AG04450 (cell line): Measurements from ENCODE around the gene GDAP2. TPM values are rescaled to one million over a fixed set of nuclear protein-coding genes. Genes with fewer than 3 reads are reported as not detected.

Experiments
- CTCF ChIA-PET: fragments of 300-600, 350-600 bp; formaldehyde crosslinking; extraction: SDS; loops from one replicate; lab custom pipeline; 2022; ENCODE audit warnings: antibody characterized with exemption, inconsistent platforms; lab: Charles Lee
- POLR2A ChIA-PET: fragments of 350-600 bp; formaldehyde crosslinking; extraction: SDS; loops from one replicate; lab custom pipeline; 2021; ENCODE audit warnings: antibody characterized with exemption, inconsistent platforms; lab: Yijun Ruan, JAX
- DNase-seq: peaks from one replicate; pipeline ENCODE4 v3.0.0-alpha.2; 2011; ENCODE audit warnings: low read depth, low spot score
- H3K27ac ChIP-seq: one replicate; pipeline ENCODE4 v1.5.1; 2012; ENCODE audit warnings: low read depth, low read length, control low read depth
- H3K27me3 ChIP-seq: one replicate; pipeline ENCODE4 v1.6.0; 2012; ENCODE audit warnings: low read length; ENCODE audit not compliant: control insufficient read depth, insufficient read depth
- H3K4me3 ChIP-seq: 2 replicates; pipeline ENCODE4 v1.5.1; 2011; ENCODE audit warnings: mild to moderate bottlenecking, low read depth, low read length, control low read depth
- H3K9me3 ChIP-seq: 2 replicates; pipeline ENCODE4 v1.5.1; 2012; ENCODE audit warnings: low read length; ENCODE audit not compliant: control insufficient read depth, insufficient read depth
- CTCF ChIP-seq: IDR thresholded peaks from 2 replicates; pipeline ENCODE4 v1.5.1; 2011; ENCODE audit warnings: low read depth, low read length, control low read depth, inconsistent platforms
- polyA plus RNA-seq: library from polyadenylated mRNA; depleted of rRNA; stranded (reverse); fragments of >200 nt; gene quantifications from 2 replicates; pipeline ENCODE4 v1.2.3, GENCODE V29; 2011

Gene GDAP2
- polyA plus RNA-seq, 1 experiment, result 25.4 TPM

GRCh38 chr1:117967477-117967876, 38.1 kb upstream of the GDAP2 start:
- POLR2A ChIA-PET, result no interaction called here
- peak; percentile 46 for TF ChIP-seq CTCF
- CTCF ChIA-PET, result interaction anchor here (0.6 to 1.6 kb wide), 6 partner anchors 9 to 1040 kb away, joined by 3 to 5 read pairs (median 4); no protein-coding TSS in a partner anchor
- H3K4me3 ChIP-seq, result no peak overlapping the region
- H3K9me3 ChIP-seq, result no peaks in the 10 kb centered on the region
- DNase-seq, result peak; percentile 15
- H3K27ac ChIP-seq, result no peak overlapping the region
- H3K27me3 ChIP-seq, result no peaks in the 10 kb centered on the region

- no peaks in the 10 kb centered on the region for H3K27me3 ChIP-seq
- no peaks in the 10 kb centered on the region for H3K9me3 ChIP-seq
- H3K27ac ChIP-seq, result no peak overlapping the region
- ChIA-PET CTCF (no interaction called here), POLR2A (no interaction called here)
- H3K4me3 ChIP-seq, result no peak overlapping the region
- DNase-seq, result no peak
- TF ChIP-seq CTCF, result no peak
Observed at GRCh38 chr1:117964290-117965038, 35.0 kb upstream of the GDAP2 start.

DNA sequence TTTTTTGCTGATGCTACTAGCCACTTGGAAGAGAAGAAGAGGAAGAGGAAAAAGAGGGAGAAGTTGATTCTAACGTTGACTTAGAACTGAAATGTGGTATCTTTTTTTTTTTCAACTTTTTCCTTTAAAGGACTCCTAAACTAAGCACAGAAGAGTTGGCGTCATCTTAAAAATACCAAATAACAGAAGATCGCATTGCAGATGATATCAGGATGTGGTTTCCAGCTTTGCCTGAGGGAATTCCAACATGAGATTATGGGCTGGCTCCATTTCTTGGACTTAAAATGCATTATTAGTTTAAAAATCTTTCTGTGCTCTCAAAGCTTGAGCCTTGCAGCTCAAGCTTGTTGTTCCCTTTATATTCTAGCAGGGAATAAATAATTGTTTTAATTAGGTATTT, 29.9 kb upstream of the GDAP2 start:
- ChIA-PET CTCF (no interaction called here), POLR2A (no interaction called here)
- no peak for TF ChIP-seq CTCF
- Histone ChIP-seq H3K9me3 (no peaks in the 10 kb centered on the region), H3K27me3 (no peaks in the 10 kb centered on the region), H3K27ac (no peak overlapping the region), H3K4me3 (no peak overlapping the region)
- DNase-seq, result no peak

- TF ChIP-seq CTCF, result no peak
- no peak for DNase-seq
- H3K27ac ChIP-seq, result no peak overlapping the region
- H3K9me3 ChIP-seq, result no peaks in the 10 kb centered on the region
- H3K27me3 ChIP-seq, result no peaks in the 10 kb centered on the region
- ChIA-PET POLR2A (no interaction called here), CTCF (no interaction called here)
- no peak overlapping the region for H3K4me3 ChIP-seq
Observed at GRCh38 chr1:117952386-117952785, 23.0 kb upstream of the GDAP2 start.

- Histone ChIP-seq H3K4me3 (no peak overlapping the region), H3K27me3 (no peaks in the 10 kb centered on the region), H3K9me3 (no peaks in the 10 kb centered on the region), H3K27ac (no peak overlapping the region)
- ChIA-PET CTCF (interaction anchor here (0.6 to 0.7 kb wide), 2 partner anchors 14 to 65 kb away, joined by 3 read pairs; no protein-coding TSS in a partner anchor), POLR2A (no interaction called here)
- TF ChIP-seq CTCF, result no peak
- no peak for DNase-seq
Observed at GRCh38 chr1:117942293-117942692, 12.9 kb upstream of the GDAP2 start.
